ENCODE measurements around the gene NEUROG1.

NEUROG1 gene

DNA sequence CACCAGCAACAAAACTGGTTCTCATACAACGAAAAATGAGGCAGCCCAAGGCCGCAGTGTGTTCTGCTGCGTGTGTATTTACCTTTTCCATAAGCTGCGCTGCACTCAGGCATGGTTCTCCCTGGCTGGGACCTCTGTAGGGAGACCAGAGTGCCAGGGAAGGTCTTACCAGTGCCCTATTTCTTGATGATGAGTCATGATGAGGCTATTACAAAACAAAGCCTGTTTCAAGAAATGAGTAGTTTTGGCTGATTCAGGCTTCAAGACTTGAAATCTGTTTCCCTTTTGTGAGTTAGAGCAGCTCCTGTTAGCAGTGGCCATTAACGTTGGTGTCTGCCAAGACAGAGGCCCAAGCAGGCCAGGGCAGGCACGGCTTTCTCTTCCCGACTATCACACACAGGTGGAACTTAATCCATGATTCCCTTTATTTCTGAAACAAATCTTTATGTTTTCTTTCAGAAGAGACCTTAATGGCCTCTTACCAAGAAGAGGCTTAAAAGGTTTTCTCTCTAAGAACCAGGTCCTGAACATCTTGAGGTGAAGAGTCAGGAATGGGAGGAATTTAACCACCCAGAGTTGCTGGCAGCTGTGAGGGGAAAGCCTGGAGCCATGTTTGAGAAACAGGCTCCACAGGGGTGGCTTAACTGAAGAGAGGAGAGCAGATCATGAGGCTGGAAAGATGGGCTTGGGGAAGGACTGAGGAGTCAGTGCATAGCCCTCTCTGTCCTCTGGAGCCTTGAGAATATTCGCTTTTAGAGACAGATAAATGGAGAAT, 42.2 kb downstream of the NEUROG1 start:
- no peak for DNase-seq (ENCODE audit: low read depth in 2 of 2)

DNA sequence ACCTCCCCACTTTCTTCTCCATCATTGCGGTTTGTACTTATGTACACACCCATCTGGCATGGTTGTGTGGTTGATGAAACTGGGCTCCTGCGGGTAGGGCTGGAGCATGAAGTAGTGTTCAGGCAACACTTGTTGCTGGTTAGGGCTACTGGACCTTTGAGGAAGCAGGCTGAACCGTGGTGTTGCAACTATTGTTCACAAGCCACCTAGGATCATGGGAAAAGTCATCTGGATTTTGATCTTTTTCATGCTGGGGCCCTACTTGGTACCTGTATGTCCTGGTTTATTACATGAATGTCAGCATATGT, 43.5 kb downstream of the NEUROG1 start:
- DNase-seq (ENCODE audit: low read depth in 2 of 2), result no peak

DNA sequence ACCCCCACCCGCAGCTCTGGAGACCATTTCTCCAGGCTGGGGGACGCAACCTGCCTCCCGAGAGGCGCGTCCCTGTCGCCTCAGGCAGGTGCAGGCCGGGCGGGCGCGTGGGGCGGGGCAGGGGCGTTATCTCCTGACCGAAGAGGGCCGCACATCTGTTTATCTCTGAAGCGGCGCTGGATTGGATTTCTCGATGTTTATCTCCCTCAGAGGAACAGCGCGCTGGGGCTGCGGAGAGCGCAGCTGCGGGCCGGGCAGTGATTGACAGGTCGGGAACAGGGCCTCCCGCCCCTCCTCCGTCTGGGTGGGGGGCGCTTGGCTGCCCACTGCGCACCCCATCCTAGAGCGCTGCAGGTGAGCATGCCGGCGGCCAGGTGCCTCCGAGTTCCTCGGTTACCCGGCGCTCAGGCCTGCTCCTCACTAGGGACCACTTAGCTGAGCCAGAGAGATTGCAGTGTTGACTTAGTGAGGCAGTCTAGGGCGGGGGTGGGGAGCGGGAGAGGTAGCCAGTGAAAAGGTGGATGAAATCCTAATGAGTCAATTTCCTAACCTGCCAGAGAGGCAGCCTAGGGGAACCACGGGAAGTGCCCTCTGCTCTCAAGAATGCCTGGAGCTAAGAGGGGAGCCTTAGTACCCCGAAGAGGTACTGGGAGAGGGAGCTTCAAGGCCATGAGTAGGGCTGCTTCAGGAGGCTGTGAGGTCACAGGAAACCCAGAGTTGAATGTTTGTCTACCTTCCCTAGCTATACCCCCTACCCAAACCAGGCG, 44.0 kb downstream of the NEUROG1 start:
- no peak for DNase-seq (ENCODE audit: low read depth in 2 of 2)

DNA sequence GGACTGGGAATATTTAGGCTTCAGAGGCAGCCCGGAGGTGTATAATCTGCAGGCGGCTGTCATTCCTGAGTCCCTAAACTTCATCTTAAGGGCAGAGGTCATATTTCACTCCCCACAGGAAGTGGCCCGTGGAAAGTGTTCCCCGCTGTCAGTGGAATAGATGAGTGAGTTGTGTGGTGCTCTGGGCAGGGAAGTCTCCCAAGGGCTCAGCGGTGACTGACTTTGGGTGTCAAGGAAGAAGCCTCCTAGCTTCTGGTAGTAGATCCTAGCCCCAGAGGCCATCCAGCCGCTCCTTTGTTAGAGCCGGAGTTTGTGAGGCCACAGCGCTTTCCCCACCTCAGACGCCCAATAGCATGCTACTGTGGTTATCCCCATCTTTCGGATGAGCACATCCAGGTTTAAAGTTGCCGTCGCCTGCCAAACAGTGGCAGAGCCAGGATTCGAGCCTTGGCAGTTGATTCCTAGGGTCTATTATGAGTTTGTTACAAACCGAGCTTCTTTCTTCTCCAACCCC, 44.7 kb downstream of the NEUROG1 start:
- DNase-seq (ENCODE audit: low read depth in 2 of 2), result no peak

DNA sequence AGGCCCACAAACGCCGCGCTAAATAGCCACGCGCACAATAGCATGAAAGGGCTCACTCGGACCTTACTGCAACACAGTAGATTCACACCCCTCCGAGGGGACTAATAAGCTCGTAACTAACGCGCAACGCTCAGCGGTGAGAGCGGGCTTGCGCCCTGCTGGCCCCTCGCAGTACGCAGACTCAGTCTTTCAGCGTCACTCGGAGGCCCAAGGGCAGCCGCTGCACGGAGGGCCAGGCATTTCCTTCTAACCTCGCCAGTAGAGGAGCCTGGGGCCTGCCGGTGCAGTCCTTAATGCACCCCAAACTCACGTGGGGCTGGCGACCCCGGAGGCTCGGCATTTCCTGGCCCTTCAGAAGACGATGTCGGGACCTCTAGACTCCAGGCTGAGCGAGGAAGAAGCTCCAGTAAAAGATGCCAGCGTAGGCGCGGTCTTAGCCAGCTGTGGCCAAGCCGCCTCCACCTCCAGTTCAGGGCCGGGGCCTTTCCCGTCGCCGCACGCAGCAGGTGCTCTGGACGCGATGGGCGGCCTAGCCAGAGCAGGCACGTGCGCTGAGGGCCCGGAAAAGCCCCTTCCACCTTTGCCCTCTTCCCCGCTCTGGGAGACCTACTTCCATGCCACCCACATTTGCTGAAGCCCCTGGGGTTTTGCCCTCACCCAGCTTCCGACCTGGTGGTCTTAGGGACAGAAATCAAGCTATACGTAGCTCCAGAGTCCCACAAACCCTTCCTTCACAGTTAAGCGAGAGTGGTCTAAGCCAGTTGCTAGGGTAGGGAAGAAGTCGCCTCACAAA, 45.3 kb downstream of the NEUROG1 start:
- DNase-seq (ENCODE audit: low read depth in 2 of 2), result no peak

DNA sequence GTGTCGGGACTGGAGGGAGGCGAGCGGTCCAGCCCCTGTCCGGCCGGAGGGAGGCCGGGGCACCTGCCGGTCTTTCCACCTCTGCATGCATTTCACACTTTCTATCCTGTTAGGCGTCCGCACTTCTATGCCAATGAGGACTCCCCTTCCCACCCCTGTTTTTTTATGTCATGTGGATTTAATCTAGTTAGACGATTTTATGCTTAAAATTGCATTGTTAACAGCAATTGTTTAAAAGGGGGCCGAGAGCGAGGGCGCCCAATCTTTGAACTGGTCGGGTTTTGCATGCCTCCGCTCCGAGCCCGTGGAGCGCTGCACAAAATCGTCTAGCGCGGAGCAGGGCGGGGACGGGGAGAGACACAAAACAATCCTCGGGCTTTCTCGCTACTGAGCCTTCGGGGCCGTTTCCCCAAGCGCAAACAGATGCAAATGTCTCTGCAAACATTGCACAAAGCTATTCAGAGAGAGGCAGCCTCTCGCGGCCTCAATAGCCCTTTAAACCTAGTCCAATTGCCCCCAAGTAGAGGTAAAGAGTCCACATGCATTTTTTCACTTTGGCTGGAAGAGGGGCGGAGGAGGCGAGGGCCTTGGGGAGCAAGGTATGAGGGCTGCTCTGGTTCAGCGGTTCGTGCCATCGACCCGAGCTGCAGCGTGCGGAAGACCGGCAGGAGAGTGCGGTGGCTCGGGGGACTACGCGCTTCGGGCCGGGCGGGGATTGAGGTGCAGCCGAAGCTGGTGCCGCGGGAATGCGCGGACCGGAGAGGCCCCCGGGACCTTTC, 46.1 kb downstream of the NEUROG1 start:
- DNase-seq (ENCODE audit: low read depth in 2 of 2), result no peak

DNA sequence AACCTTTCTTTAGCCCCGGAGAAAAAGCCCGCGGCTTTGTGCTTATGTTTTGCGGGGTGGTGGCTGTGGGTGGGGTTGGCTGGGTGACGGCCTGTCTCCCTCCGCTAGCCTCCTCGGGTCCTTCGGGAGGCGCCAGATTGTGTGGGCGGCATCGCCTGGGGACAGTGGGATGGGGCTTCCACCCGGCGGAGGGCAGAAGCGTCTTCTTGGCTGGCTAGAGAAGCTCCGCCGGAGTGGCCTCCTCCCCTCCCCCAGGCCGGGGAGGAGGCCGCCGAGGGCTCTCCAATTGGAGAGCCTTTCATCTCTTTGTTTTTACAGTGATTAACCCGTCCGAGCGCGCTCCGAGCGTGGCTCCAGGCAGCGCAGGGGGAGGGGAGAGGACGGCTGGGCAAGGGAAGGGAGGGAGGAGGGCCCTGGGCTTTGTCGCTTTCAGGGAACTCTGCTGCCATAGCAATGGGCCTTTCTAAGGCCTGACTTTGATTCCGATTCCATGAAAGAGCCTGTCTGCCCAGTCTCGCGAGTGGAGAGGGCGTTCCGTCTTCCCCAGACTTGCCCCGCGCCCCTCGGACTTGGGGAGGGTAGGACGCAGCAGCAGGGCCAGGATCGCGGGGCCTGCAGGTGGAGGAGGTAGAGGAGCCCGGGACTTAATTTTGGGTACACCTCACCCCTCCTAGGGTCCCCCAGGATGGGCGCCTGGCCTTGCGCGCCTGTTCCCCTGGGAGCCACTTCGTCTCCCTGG, 46.9 kb downstream of the NEUROG1 start:
- DNase-seq (ENCODE audit: low read depth in 2 of 2), result no peak

DNA sequence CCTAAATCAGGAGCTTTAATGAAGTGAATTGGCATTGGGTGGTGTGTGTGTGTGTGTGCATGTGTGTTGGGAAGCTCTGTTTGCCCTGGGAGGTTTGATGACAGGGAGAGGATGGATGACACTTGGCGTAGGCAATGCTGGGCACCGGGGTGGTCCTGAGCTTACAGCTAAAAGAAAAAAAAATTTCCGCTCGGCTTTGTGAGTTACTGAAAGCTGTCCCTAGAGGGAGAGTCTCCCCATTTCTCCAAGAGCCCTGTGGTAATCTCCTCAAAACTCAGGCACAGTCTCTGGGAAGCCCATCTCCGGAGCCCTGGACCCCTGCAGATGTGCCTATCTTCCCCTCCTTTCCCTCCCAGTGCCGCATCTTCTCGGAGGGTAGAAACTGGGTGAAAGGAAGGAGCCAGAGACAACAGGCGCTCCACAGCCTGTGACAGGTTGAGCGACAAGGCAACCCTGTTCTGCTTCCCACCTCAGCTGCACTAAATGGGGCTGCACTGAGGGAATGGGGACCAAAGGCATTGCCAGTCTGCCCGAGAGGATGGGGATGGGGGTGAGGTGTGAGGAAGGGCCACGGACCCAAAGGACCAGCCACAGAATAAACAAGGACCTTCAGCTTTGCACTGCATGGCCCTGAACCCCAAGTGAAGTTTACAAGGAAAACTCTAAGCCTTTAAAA, 47.8 kb downstream of the NEUROG1 start:
- no peak for DNase-seq (ENCODE audit: low read depth in 2 of 2)

DNA sequence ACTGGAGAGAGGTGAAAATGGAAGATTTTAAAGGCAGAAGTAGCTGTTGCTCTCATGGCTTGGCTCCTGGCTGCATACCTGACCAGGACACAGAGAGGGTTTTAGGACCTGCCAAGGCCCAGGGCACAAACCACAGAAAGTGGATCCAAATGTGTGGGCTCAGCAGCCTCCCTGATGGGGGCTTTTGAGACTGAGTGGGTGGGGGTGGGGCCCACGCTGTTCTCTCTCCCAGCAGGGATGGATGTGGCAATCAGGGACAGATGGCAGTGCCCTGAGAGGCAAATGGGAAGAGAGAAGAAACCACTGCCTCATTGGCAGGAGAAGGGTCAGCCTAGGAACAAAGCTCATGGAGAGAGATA, 48.7 kb downstream of the NEUROG1 start:
- DNase-seq (ENCODE audit: low read depth in 2 of 2), result no peak

DNA sequence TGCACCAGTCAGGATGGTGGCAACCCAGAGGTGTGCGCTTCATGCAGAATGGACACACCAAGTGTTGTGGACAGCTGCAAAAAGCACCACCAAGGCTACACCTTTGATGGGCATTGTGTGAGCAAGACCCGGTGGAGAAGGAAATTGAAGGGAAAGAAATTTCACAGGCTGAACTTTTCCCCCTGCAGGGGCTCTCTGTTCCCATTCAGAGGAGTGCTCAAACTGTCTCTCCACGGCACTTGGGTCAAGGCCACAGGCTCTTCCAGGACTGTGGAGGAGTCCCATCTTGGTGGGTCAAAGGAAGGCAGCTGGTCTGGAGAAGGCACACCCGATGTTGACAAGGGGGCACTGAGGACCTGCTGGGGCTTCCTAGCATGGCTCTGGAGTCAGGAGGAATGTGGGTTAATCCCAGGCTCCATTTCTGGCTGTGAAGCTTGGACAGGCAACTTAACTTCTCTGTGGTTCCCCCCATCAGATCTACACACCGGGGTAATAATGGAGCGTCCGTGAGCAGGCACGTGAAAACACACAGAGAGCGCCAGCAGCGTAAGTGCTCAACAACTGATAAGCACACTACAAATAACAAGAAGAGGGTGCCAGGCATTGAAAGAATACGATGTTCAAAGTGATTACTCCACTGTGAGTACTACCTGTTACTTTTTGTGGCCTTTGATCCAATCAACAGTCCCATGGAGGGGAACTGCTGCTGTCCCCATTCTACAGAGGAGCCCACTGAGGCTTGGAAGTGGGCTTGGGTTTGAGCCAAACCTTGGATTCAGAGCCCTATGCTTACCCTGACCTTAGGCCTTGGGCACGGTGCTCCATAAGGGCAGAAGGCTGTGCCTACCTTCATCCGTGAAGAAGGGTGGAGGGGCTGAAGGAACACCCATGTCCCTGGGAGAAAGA, 49.4 kb downstream of the NEUROG1 start:
- no peak for DNase-seq (ENCODE audit: low read depth in 2 of 2)

DNA sequence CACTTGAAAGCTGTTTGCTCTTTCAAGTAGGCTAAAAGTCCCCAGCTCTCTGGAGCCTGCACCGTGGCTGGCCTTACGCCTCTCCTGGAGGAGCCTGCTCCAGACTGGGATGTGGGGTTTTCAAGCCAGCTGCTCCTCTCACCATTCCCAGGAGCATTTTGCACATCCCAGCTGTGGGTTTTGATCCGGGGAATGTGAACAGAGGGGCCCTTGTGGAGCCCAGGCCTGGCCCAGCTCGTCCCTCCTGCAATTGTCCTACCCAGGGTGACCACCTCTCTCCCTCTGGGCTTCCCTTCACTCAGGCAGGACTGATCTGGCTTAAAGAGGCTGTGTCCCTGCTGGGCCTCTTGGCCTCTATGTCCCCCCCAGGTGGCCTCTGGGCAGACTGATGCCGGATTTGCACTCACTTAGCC, 51.1 kb downstream of the NEUROG1 start:
- DNase-seq (ENCODE audit: low read depth in 2 of 2), result no peak

Measured in stimulated activated CD4-positive, alpha-beta T cell treated with anti-CD3 and anti-CD28 coated beads, Interleukin-4, amount 100 ng/mL, for 48 hours (primary cell).